HTR-8/SVneo (cell line): ENCODE results near the gene IFI27.

Source experiments
- DNase-seq: peaks from one replicate; pipeline ENCODE4 v3.0.0; 2011; ENCODE audit warnings: low spot score, mixed read lengths; ENCODE audit not compliant: insufficient read length
- FAIRE-seq: peaks from 2 replicates; lab custom pipeline; 2011; peaks lifted over from hg19 to GRCh38; lab: Jason Lieb, UNC

IFI27 gene

DNA sequence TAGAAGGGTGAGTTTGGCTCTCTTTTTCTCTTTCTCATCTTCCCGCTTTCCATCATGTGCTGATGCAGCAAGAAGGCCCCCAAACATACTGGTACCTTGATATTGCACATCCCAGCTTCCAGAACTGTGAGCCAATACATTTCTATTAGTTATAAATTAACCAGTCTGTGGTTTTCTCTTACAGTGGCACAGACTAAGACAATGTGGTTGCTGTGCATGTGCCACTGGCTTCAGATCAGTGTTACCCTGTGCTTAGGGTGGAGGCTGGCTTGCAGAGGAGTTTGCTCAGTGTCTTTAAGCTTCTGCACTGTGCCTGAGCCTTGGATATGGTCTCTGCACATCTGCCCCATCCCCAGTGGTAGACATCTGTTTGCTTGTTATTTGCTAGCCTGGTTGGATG lies 13.3 kb downstream of the IFI27 start:
- DNase-seq (no peak), FAIRE-seq (no peak)

DNA sequence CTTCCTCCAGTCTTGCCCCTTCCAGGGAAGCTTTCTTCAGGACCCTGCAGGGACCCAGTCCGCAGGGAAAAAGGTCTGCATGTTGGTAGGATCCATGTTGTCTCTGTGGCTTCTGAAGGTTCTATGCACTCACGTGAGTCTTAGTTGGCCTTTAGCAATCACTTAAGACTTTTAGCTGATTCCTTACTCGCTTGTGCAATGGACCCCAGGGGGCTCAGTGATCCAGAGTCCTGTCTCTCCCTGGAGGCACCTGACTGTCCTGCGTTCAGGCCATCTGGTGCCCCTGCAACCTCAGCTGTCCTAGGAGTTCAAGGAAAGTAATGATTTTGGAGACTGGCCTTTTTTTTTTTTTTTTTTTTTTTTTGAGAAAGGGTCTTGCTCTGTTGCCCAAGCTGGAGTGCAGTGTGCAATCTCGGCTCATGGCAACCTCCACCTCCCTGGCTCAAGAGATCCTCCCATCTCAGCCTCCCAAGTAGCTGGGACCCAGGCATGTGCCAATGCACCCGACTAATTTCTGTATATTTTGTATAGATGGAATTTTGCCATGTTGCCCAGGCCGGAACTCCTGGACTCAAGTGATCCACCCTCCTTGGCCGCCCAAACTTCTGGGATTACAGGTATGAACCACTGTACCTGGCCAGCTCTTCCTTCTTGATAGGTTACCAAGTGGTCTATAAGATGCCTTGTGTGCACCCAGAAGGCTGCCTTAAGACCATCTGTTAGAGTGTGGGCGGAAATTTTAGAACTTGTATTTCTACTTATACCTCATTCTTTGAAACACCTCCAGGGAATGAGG lies 14.2 kb downstream of the IFI27 start:
- DNase-seq (no peak), FAIRE-seq (no peak)

DNA sequence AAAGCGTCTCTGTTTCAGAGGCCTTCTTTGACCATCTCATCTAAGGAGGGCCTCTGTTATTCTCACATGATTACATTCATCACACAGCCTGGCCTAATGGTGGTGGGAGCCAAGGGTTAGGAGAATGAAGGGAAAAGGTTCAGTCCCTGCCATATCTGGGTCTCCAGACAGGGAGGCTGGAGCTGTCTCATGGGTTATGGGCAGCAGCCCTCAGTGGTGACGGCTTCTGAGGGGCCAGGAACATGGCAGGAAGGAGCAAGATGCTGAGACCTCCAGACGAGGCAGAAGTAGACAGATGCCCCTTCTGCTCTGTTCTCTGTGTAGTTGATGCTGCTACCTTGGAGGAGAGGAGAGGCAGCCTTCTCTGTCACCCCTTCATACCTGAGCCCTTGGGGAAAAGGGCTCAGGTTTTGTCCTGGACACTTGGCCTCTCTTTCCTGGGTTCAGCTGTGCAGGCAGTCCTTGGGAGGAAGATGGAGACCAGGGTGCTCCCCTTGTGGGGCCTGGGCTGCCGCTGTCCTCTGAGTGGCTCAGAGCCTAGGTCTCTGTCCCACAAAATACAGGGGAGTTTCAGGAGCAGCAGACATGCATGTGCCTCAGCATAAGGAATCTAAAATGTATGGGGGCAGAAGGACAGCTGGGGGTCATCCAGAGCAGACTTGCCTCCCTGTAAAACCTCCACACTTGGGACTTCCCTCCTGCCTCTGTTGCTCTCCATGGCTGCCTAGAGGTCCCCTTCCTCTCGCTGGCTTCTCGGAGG lies 15.3 kb downstream of the IFI27 start:
- FAIRE-seq (no peak), DNase-seq (no peak)

DNA sequence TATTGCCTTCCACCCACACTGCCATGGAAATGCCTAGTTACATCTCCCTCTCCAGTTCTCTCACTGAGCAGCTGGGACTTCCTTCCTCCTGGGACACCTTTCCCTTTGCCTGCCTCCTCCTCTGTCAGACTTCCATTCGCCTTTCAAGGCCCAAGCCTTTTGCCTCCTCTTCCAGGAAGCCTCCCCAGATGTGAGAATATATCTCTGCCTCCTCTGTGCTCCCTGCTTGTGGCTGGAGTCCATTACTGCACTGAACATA lies 15.8 kb downstream of the IFI27 start:
- FAIRE-seq (no peak), DNase-seq (no peak)

DNA sequence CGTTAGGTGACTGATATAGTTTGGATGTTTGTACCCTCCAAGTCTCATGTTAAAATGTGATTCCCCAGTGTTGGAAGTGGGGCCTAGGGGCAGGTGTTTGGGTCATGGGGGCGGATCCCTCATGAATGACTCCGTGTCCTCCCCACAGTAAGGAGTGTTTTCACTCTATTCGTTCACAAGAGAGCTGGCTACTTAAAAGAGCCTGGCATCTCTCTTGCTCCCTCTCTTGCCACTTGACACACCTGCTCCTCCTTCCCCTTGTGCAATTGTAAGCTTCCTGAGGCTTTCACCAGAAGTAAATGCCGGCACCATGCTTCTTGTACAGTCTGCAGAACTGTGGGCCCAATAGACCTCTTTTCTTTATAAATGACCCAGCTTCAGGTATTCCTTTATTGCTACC lies 16.3 kb downstream of the IFI27 start:
- FAIRE-seq (no peak), DNase-seq (no peak)

DNA sequence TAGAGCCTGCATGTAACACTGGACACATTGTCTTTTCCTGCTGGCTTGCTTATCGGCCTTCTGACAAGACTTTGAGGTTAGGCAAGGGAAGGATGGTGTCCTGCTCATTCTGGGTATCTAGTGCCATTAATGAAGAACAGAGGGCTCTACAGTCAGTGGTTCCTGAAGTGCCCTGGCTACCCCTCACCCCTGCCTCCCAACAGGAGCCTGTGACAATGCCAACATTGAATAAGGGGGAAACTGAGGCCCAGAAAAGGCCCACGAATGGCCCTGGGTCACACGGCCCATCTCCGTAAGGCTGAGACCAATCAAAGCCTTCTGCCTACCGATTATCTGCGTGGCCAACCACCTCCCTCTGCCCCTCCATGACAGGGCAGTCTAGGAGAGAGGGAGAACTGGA lies 16.8 kb downstream of the IFI27 start:
- DNase-seq (no peak), FAIRE-seq (no peak)

DNA sequence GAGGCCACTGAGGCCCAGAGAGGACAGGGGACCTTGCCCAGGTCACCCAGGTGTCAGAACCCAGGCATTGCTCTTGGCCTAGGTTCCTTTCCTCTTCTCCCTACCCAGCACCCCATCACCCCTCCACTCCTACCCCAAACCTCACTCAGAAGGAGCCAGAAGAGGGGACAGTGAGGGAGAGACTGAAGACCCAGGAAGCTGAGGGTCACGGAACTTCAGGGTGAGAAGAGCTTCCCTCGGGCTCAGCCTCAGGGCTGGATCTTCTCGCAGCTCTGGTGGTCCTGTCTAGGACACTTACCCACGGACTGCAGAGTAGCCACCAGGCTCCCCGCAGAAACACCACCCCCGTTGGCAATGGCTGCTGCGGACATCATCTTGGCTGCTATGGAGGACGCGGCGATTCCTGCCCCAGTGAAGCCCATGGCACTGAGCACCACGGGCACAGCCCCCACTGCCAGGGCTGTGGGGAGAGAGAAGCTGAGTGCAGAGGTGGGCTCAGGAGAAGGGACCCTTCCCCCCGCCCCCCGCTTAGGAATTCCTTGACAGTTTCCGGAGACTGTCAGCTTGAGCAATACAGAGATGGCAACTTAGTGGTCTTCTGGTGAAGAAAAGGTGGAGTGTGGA lies 17.8 kb downstream of the IFI27 start:
- DNase-seq, result no peak
- no peak for FAIRE-seq

DNA sequence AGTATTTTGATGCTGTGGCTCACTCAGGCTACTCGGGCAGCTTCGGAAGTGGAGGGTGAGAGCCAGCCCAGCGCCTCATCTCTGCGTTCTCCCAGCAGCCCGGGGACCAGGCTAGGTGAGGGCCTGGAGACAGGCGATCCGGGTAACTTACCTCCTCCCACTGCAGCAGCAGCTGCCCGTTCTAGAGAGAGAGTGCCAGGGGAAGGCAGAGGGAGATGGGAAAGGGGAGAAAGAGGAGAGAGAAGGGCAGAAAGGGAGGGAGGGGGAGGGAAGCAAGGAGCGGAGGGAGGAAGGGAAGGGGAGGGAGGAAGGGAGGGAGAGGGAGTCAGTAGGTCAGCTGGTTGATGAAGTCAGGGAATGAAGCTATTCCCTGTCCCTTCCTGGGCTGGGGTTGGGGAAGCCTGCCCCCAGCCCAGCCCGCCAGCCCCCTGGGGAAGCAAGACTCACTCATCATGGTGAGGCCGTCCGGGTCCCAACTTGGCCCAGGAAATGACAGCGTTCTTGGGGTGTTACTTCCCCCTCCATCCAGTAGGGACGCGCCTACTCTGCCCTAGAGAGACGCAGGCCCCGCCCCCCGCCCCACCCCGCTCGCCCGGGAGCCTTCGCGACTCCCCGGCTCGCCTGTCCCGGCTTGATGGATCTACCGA lies 18.7 kb downstream of the IFI27 start, which contains the start of gene IFI27L2:
IFI27L2 (minus strand) TSS at position 494 of the 647 bp plus-strand sequence; CDS start at position 454, 40 bp downstream.
- peak; percentile 85 for FAIRE-seq

DNA sequence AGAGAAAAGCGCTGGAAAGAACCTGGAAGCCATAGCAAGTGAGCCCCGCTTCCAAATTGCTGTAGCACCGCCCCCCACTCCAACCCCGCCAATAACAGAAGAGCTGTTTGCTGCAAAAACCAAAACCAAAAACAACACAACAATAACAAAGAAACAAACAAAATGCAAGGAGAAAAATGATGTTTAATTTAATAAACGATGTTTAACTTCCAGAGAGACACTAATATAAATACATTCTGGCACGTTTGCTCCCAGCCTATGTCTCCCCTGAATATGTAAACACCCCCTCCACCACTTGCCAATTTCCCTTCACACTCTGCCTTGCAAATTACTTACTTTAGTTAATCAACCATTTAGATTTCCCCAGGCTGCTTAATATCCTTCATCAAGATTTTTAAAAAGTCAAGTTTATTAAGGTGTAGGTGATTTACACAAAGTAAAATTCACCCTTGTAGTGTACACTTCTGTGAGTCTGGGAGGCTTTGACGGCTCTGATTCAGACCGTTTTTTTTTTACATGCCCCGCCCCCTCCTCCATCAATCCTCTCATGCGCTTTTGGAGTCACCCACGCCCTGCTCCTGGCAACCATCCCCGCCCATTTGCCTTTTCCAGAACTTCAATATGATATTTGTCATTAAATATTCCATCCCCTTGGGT lies 19.4 kb downstream of the IFI27 start:
- peak; percentile 49 for DNase-seq
- no peak for FAIRE-seq

More for the DNA sequence above, 18.7 kb downstream of the IFI27 start, which contains the start of gene IFI27L2:
- DNase-seq, result peak; percentile 88

DNA sequence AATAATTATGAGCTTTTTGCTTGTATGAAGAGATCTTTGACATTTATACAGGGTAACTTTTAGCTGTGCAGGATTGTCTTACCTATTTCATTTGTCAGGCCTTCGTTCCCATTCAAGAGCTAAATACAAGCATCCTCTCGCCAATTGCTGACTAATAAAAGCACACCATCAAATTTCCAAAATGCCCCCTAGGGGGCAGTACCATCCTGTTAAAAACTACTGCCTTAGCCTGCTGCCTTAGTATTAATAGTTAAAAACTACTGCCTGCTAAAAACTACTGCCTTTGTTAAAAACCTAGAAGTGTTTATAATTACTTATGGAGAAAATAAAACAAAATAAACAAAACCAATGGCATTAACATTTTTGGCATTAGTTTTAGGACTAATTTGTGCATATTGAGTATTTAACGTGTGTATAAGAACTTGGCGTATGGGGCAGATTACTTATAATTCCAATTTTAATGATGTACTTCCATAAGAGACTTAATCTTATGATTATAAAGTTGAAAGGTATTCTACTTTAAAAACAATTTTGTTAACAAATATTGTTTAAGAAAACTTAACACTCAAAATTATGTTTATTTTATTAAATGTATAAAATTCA lies 21.9 kb downstream of the IFI27 start:
- FAIRE-seq, result no peak

DNA sequence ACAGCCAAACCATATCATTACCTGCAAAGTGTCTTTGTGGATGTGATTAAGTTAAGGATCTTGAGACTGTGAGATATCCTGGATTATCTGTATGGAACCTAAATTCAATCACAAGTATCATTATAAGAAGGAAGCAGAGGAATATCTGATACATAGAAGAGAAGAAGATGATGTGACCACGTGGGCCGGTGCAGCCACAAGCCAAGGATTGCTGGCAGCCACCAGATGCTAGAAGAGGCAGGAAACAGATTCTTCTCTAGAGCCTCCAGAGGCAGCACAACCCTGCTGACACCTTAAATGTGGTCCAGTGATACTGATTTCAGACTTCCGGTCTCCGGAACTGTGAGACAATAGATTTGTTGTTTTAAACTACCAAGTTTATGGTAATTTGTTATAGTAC lies 24.9 kb downstream of the IFI27 start:
- DNase-seq (no peak), FAIRE-seq (no peak)

More for the DNA sequence above, 21.9 kb downstream of the IFI27 start:
- DNase-seq, result peak; percentile 56

DNA sequence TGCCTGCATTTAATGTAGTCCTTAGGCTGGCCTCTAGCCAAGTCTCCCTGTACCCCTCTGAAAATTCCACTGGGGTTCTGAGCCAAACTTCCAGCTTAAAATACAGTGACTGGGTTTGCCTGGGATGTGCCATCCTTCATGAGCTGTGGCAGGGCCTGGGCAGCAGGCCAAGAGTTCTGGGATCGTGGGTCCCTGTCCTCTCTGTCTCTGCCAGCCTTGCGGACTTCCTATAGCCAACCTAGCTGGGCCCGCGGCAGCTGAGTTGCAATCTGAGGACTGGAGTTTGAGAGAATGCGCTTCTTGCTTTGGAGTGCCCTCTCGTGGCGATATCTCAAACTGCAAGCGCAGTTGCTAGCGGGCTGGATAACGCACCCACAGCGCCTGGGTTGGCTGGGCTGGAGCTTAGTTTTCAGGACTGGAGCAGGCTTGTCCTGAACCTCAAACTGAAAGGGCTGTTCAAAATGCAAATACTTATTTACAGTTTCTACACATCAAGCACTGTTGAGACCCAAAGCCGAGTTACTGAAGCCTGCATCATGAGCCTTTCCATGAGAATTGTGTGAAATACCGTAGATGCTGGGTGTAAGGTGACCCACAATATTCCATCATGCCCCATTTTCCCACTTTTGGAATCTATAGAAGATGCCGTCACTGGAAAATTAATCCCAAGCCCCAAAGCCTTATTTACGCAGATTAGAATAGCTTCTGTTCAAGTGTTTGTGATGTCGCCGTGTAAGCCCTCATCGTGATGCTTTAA lies 26.2 kb downstream of the IFI27 start:
- DNase-seq (peak; percentile 74), FAIRE-seq (peak; percentile 82)

DNA sequence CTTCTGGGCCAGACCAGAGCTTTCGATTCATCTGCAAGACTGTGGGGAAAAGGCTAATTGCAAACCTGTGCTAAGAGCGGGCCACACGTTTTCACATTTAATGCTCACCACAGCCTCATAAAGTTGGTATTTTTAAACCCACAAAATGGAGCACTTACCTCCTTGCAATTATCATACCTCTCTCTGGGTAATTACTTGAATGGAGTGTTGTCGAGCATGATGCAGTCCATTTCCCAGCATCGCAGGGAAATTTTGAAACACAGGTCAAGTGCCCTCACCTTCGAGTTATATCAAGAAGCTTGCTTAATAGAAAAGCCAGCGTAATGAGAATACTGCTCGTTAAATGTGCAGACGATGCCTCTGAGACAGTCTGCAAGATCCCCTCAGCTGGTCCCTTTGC lies 27.7 kb downstream of the IFI27 start:
- FAIRE-seq, result no peak
- no peak for DNase-seq

DNA sequence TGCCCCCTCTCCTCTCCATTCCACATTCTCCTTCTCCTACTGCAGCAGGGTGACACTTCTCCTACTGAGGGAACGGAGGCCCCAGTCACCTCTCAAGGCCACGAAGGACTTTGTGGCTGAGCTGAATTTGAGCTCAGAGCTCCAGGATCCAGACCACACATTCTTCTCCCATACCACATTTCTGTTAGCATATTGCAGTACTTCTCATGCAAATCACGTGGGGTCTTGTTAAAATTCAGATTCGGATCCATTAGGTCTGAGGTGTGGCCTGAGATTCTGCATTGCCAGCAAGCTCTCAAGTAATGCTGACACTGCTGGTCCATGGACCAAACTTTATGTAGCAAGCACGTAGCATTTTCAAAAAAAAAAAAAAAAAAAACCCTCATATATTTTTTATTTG lies 28.5 kb downstream of the IFI27 start:
- FAIRE-seq (no peak), DNase-seq (no peak)

DNA sequence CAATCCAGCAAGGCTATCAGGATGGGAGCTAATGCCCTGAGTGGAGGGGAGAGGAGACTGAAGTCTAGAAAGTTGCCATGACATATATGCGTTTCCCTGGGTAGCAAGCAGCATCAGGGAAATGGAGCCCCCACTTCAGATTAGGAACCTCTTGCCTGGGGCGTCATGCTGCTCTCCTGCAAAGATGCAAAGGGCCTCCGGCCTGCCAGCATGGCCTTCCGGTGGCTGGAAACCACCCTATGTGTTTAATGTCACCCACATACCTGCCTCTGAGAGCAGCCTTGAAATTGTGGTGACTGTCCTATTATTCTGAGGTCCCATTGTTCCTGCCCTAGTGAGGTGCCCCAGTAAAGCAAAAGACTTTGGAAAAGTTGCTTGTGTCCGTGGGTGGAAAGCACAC lies 28.9 kb downstream of the IFI27 start:
- no peak for DNase-seq
- no peak for FAIRE-seq

DNA sequence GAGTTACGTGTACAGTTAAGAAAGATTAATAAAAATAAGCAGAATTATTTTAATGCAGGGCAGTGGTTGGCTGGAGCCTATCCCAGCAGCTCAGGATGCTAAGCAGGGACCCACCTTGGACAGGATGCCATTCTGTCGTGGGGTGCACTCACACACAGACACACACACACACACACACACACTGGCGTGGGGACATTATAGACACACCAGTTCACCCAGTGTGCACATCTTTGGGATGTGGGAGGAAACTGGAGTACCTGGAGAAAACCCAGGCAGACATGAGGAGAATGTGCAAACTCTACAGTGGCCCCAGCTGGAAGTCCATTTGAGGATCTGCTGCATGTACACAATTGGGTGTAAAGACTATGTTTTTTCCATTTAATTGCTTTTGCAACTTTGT lies 31.7 kb downstream of the IFI27 start:
- DNase-seq, result no peak
- no peak for FAIRE-seq

DNA sequence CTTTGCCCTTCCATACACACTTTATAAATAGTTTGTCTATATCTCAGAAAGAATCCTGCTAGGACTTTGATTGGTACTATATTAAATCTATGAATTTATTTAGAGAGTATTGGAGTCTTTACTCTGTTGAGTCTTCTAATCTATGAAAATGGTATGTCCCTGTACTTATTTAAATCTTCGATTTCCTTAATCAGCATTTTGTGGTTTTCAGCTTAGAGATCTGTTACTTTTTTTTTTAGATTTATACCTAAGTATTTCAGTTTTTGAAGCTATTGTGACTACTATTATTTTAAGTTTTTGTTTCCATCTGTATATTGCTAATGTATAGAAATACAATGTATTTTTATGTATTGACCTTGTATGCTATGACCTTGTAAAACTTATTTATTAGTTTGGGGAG lies 32.3 kb downstream of the IFI27 start:
- no peak for DNase-seq

DNA sequence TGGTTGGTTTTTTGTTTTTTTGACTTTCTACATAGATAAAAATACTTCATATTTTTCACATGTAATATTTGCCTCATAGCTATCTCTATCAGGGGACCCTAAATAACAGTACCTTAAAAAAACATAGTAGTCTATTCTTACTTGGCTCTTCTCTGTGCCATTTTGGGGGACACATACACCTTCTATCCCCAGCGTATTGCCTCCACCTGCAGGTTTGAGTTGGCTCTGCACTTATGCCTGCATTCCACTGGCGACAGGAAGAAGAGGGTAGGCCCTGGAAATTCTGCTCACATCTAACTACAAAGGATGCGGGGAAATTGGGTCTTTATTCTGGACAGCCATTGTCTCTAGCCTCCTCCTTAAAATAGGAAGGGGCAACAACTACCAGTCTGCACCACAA lies 32.7 kb downstream of the IFI27 start:
- FAIRE-seq (no peak), DNase-seq (no peak)

More for the DNA sequence above, 32.3 kb downstream of the IFI27 start:
- no peak for FAIRE-seq

DNA sequence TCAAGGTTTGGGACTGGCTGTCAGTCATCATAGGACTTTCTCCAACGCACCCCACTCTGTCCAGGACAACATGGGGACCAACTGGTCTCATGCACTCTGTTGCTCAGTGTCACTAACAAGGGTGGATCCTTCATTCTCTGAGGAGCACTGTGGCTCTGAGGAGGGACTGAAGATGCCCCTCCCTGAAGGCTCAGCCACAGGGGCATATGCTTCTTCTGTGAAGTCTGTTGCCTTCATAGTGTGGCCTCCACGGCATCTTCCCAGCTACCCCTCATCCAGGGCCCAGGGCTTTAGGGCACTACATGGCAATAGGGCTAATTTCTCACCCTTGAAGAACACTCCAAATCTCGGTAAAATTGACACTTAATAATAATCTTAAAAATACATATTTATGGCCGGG lies 33.2 kb downstream of the IFI27 start:
- DNase-seq (no peak), FAIRE-seq (no peak)
